Upper lobe of left lung (tissue), 4 donors: ENCODE measurements around the gene TMEM269.

Experiments used
- EP300 ChIP-seq, 4 donors: sonication (generic); formaldehyde crosslinking; IDR thresholded peaks; one replicate each; pipeline ENCODE4 v1.5.1; 2017; ENCODE audit warnings: antibody characterized with exemption in 4 of 4, control low read depth in 2 of 4
- POLR2A ChIP-seq, 4 donors: fragments of 450-650 bp; IDR thresholded peaks; one replicate each; pipeline ENCODE4 v1.5.1; 2016 to 2017; ENCODE audit warnings: antibody characterized with exemption in 4 of 4, mild to moderate bottlenecking in 2 of 4
- POLR2AphosphoS5 ChIP-seq, 2 donors: sonication (generic); formaldehyde crosslinking; IDR thresholded peaks; one replicate each; pipeline ENCODE4 v1.5.1; 2017; ENCODE audit warnings: antibody characterized with exemption in 2 of 2
- TF ChIP-seq, protein P1 (sequence below), 6 experiments: fragments of 450-650 bp in 4 of 6; fragments of 200-600 bp in 2 of 6; sonication (generic) in 2 of 6; IDR thresholded peaks; one replicate each; pipeline ENCODE4 v1.5.1; 2016 to 2019; ENCODE audit warnings: antibody characterized with exemption in 6 of 6

DNA sequence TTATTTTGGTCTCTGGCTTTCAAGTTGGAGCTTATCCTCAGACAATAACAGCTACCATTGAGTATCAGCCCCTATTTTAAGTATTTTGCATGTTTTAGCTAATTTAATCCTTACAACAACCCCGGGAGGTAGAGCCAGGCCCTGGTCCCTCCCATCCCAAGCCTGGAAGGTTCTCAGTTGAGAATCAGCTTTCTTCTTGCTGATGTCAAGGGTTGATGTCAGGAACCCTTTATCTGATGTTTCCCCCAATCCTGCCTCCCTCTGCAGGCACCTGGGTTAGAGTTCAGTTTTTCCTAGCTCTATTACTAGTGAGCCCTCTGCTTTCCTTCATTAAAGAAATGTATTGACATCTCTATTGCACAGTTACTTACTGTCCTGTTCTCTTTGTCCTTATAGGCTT lies 36.0 kb downstream of the TMEM269 start:
- TF ChIP-seq POLR2AphosphoS5 (IDR thresholded peaks at IDR 0.05) (no peak), EP300 (IDR thresholded peaks at IDR 0.05) (no peak), POLR2A (IDR thresholded peaks at IDR 0.05) (no peak)
- TF ChIP-seq, protein P1, sequence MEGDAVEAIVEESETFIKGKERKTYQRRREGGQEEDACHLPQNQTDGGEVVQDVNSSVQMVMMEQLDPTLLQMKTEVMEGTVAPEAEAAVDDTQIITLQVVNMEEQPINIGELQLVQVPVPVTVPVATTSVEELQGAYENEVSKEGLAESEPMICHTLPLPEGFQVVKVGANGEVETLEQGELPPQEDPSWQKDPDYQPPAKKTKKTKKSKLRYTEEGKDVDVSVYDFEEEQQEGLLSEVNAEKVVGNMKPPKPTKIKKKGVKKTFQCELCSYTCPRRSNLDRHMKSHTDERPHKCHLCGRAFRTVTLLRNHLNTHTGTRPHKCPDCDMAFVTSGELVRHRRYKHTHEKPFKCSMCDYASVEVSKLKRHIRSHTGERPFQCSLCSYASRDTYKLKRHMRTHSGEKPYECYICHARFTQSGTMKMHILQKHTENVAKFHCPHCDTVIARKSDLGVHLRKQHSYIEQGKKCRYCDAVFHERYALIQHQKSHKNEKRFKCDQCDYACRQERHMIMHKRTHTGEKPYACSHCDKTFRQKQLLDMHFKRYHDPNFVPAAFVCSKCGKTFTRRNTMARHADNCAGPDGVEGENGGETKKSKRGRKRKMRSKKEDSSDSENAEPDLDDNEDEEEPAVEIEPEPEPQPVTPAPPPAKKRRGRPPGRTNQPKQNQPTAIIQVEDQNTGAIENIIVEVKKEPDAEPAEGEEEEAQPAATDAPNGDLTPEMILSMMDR (IDR thresholded peaks at IDR 0.05), result no peak
